ENCODE data around the gene AFF3. TPM values are rescaled to one million over a fixed set of nuclear protein-coding genes. Genes with fewer than 3 reads are reported as not detected.

The AFF3 gene
- total and polyA plus RNA-seq, 8 donors: 1.4 to 78.8 (median 14.7) TPM

DNA sequence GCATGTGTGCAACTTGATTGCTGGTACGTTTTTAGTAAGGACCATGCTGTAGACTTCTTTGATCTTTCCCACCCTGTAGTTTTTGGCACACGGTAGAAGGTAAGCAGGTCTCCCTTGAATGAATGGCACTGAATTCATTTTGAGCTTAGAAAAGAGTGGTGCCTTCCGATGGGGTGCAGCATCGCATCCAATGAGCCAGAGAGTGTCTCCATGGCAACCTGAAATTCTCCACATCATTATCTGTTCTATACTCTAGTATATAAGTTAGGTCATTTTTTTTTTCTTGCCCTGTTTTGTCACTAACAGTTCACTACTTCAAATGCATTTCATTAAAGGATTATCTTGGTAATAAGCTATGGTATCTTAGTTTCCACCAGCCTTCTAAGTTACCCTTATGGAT, 571.4 kb downstream of the AFF3 start:
- DNase-seq: no peak
- 82 to 89% (median 88%) methylated on average over 4 of the region's 4 CpGs for WGBS, 5 donors
- intact Hi-C loops (cut with DNase I; ENCODE audit: low total_unique reads): no loop called here
- Histone ChIP-seq H3K36me3 (peaks cover 0 to 25% (median 7%) of the 10 kb centered on the region in 4 donors), H3K9me3 (no peaks in the 10 kb centered on the region), H3K4me1 (no peaks in the 10 kb centered on the region), H3K27me3 (no peaks in the 10 kb centered on the region), H3K27ac (no peak overlapping the region), H3K4me3 (no peak overlapping the region)
- TF ChIP-seq POLR2A (IDR thresholded peaks at IDR 0.05) (no peak), POLR2AphosphoS5 (IDR thresholded peaks at IDR 0.05) (no peak), EP300 (IDR thresholded peaks at IDR 0.05) (no peak)
- TF ChIP-seq, protein P1, sequence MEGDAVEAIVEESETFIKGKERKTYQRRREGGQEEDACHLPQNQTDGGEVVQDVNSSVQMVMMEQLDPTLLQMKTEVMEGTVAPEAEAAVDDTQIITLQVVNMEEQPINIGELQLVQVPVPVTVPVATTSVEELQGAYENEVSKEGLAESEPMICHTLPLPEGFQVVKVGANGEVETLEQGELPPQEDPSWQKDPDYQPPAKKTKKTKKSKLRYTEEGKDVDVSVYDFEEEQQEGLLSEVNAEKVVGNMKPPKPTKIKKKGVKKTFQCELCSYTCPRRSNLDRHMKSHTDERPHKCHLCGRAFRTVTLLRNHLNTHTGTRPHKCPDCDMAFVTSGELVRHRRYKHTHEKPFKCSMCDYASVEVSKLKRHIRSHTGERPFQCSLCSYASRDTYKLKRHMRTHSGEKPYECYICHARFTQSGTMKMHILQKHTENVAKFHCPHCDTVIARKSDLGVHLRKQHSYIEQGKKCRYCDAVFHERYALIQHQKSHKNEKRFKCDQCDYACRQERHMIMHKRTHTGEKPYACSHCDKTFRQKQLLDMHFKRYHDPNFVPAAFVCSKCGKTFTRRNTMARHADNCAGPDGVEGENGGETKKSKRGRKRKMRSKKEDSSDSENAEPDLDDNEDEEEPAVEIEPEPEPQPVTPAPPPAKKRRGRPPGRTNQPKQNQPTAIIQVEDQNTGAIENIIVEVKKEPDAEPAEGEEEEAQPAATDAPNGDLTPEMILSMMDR (IDR thresholded peaks at IDR 0.05): no peak

DNA sequence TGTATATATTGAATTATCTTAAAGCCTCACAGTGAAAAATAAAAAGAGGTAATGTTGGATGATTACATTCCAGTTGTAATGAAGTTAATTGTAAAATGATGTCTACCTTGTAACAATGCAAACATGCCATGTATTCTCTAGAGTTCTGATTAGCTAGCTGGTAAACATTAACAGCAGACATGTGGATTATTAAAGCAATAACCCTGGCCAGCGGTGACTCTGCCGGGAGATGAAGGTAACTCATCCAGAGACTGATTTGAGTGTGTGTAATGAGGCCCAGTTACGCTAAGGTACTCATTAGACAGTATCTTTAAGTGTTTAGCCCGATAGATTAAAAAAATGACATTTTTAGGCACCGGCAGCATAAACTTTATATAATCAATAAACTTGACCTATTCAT, 573.0 kb downstream of the AFF3 start:
- no peak overlapping the region for H3K4me3 ChIP-seq
- H3K9me3 ChIP-seq: no peaks in the 10 kb centered on the region
- H3K27ac ChIP-seq: no peak overlapping the region
- peaks cover 0 to 36% (median 7%) of the 10 kb centered on the region in 4 donors for H3K36me3 ChIP-seq
- WGBS, 5 donors: 62 to 84% (median 67%) methylated on average over 5 of the region's 5 CpGs
- peak in 1 of 2 donors; percentile 26 for DNase-seq
- intact Hi-C loops (cut with DNase I; ENCODE audit: low total_unique reads): no loop called here
- no peak for TF ChIP-seq POLR2A (IDR thresholded peaks at IDR 0.05)
- no peak for TF ChIP-seq POLR2AphosphoS5 (IDR thresholded peaks at IDR 0.05)
- TF ChIP-seq, protein P1 (IDR thresholded peaks at IDR 0.05): no peak
- no peak for TF ChIP-seq EP300 (IDR thresholded peaks at IDR 0.05)
- no peaks in the 10 kb centered on the region for H3K4me1 ChIP-seq
- no peaks in the 10 kb centered on the region for H3K27me3 ChIP-seq

DNA sequence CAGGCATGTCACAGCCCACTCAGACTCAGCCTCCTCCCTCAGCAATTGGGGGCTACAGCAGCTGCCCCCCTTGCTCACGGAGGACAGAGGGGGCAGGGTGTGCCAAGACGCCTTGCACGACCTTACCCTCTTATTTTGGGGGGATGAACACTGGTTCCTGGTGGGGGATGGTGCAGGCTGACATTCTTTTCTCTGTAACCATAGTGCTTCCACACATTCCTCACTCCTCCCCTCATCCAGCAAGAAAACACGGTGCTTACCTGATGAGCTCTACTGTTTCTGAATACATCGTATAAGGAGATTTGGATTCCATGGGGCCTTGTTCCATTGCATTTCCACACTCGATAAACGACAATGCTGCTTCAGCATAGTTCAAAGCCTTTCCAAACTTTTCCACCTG, 577.2 kb downstream of the AFF3 start:
- no peaks in the 10 kb centered on the region for H3K4me1 ChIP-seq
- TF ChIP-seq, protein P1 (IDR thresholded peaks at IDR 0.05): no peak
- TF ChIP-seq POLR2A (IDR thresholded peaks at IDR 0.05) (no peak), POLR2AphosphoS5 (IDR thresholded peaks at IDR 0.05) (no peak), EP300 (IDR thresholded peaks at IDR 0.05) (no peak)
- intact Hi-C loops (cut with DNase I; ENCODE audit: low total_unique reads): no loop called here

DNA sequence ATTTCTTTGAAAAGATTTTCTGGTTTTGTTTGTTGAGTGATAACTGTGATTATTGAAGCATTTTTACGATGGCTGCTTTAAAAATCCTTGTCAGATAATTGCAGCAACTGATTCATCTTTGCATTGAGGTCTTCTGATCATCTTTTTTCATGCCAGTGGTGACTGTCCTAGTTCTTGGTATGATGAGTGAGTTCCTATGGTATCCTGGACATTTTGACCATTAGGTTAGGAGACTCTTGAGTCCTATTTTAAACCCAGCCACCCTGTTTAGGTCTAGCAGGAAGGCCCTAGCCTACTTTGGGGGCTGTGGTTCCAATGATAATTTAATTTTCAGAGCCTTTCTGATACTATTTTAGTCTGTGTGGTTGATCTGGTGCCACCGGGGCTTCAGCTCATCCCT, 579.9 kb downstream of the AFF3 start:
- no peaks in the 10 kb centered on the region for H3K9me3 ChIP-seq
- 82 to 90% (median 84%) methylated on average over 2 of the region's 2 CpGs for WGBS, 5 donors
- no peaks in the 10 kb centered on the region for H3K27me3 ChIP-seq
- DNase-seq: no peak
- intact Hi-C loops (cut with DNase I; ENCODE audit: low total_unique reads): loop anchor here (5.0 kb wide), 1 partner anchor 685 kb away; no protein-coding TSS in a partner anchor
- peaks cover 0 to 31% (median 6%) of the 10 kb centered on the region in 4 donors for H3K36me3 ChIP-seq
- no peak for TF ChIP-seq POLR2A (IDR thresholded peaks at IDR 0.05)
- TF ChIP-seq, protein P1 (IDR thresholded peaks at IDR 0.05): no peak
- no peak for TF ChIP-seq EP300 (IDR thresholded peaks at IDR 0.05)
- TF ChIP-seq POLR2AphosphoS5 (IDR thresholded peaks at IDR 0.05): no peak
- peaks cover 0 to 7% (median 3%) of the 10 kb centered on the region in 4 donors for H3K4me1 ChIP-seq
- H3K4me3 ChIP-seq: no peak overlapping the region
- H3K27ac ChIP-seq: no peak overlapping the region

More for the DNA sequence above, 577.2 kb downstream of the AFF3 start:
- H3K36me3 ChIP-seq: peaks cover 0 to 30% (median 7%) of the 10 kb centered on the region in 4 donors
- 82 to 88% (median 85%) methylated on average over 7 of the region's 7 CpGs for WGBS, 5 donors
- no peaks in the 10 kb centered on the region for H3K9me3 ChIP-seq
- H3K27me3 ChIP-seq: no peaks in the 10 kb centered on the region
- no peak overlapping the region for H3K27ac ChIP-seq
- DNase-seq: no peak
- H3K4me3 ChIP-seq: no peak overlapping the region

All from stomach (tissue), 9 donors.